Epithelial cell of proximal tubule (primary cell): ENCODE results near the gene ADGRD1. TPM values are rescaled to one million over a fixed set of nuclear protein-coding genes. Genes with fewer than 3 reads are reported as not detected.

Experiments
- DNase-seq: peaks from one replicate; pipeline ENCODE4 v3.0.0-alpha.2; 2011; ENCODE audit warnings: low read depth
- H3K4me3 ChIP-seq: 2 replicates; pipeline ENCODE4 v1.5.1; 2011; ENCODE audit warnings: low read depth, mild to moderate bottlenecking, low read length
- CTCF ChIP-seq: conservative IDR thresholded peaks from 2 replicates; pipeline ENCODE4 v1.5.1; 2012; ENCODE audit warnings: low read depth, mild to moderate bottlenecking, low read length
- total RNA-seq: library from RNA; depleted of rRNA; stranded (reverse); fragments of >200 nt; gene quantifications from 2 replicates; pipeline ENCODE4 v1.2.3, GENCODE V29; 2015

The ADGRD1 gene
- total RNA-seq, 1 donor from 2014 or later, result not detected

- no peak for DNase-seq
- no peak for TF ChIP-seq CTCF
- no peak overlapping the region for H3K4me3 ChIP-seq
Measured at GRCh38 chr12:130961921-130962451, 8.3 kb downstream of the ADGRD1 start.

GRCh38 chr12:130965214-130965613, 11.5 kb downstream of the ADGRD1 start:
- DNase-seq, result no peak
- no peak overlapping the region for H3K4me3 ChIP-seq
- TF ChIP-seq CTCF, result no peak

GRCh38 chr12:130965668-130966067, 12.0 kb downstream of the ADGRD1 start:
- DNase-seq, result no peak
- TF ChIP-seq CTCF, result no peak

GRCh38 chr12:130966443-130967030, 12.8 kb downstream of the ADGRD1 start:
- TF ChIP-seq CTCF, result no peak
- no peak for DNase-seq
- H3K4me3 ChIP-seq, result no peak overlapping the region

More at GRCh38 chr12:130965668-130966067, 12.0 kb downstream of the ADGRD1 start:
- no peak overlapping the region for H3K4me3 ChIP-seq

- H3K4me3 ChIP-seq, result no peak overlapping the region
- TF ChIP-seq CTCF, result no peak
Measured at GRCh38 chr12:130967636-130968035, 13.9 kb downstream of the ADGRD1 start.

GRCh38 chr12:130968611-130969010, 14.9 kb downstream of the ADGRD1 start:
- TF ChIP-seq CTCF, result no peak
- DNase-seq, result no peak
- H3K4me3 ChIP-seq, result no peak overlapping the region

More at GRCh38 chr12:130967636-130968035, 13.9 kb downstream of the ADGRD1 start:
- no peak for DNase-seq

- DNase-seq, result no peak
- H3K4me3 ChIP-seq, result no peak overlapping the region
- no peak for TF ChIP-seq CTCF
Measured at GRCh38 chr12:130969223-130969622, 15.5 kb downstream of the ADGRD1 start.
